Transverse colon (tissue), 4 donors: ENCODE results near the gene C2CD4C. TPM values are rescaled to one million over a fixed set of nuclear protein-coding genes. Genes with fewer than 3 reads are reported as not detected.

Experiments used
- DNase-seq: peaks from one replicate; pipeline ENCODE4 v3.0.0-alpha.2; 2019
- H3K27ac ChIP-seq, 4 donors: fragments of 200-600 bp; sonication (generic); 2 replicates each; pipeline ENCODE4 v1.5.1; 2016 to 2018; ENCODE audit warnings: inconsistent platforms in 4 of 4
- H3K27me3 ChIP-seq: fragments of 200-600 bp; sonication (generic); 2 replicates; pipeline ENCODE4 v1.5.1; 2017; ENCODE audit warnings: inconsistent platforms
- H3K36me3 ChIP-seq, 4 donors: fragments of 200-600 bp; sonication (generic); 2 replicates each; pipeline ENCODE4 v1.5.1; 2017 to 2019; ENCODE audit warnings: inconsistent platforms in 4 of 4
- H3K4me1 ChIP-seq, 4 donors: fragments of 200-600 bp; sonication (generic); 2 replicates each; pipeline ENCODE4 v1.5.1; 2017 to 2020; ENCODE audit warnings: inconsistent platforms in 4 of 4
- H3K4me3 ChIP-seq, 4 donors: fragments of 200-600 bp; sonication (generic); 1 replicate in 1 of 4; 2 replicates in 3 of 4; pipeline versions ENCODE4 v1.5.1 to v1.6.1; 2017 to 2019; ENCODE audit warnings: inconsistent platforms in 4 of 4
- H3K9me3 ChIP-seq, 2 donors: fragments of 200-600 bp; sonication (generic); 2 replicates each; pipeline ENCODE4 v1.5.1; 2017 to 2019; ENCODE audit warnings: inconsistent platforms in 2 of 2
- EP300 ChIP-seq: sonication (generic); formaldehyde crosslinking; IDR thresholded peaks from one replicate; pipeline ENCODE4 v1.6.1; 2017; ENCODE audit warnings: antibody characterized with exemption, low read depth
- POLR2A ChIP-seq: fragments of 450-650 bp; IDR thresholded peaks from one replicate; pipeline ENCODE4 v1.6.1; 2016; ENCODE audit warnings: antibody characterized with exemption, mild to moderate bottlenecking, moderate library complexity
- POLR2AphosphoS5 ChIP-seq, 3 donors: sonication (generic); formaldehyde crosslinking; IDR thresholded peaks; one replicate each; pipeline ENCODE4 v1.6.1; 2016; ENCODE audit warnings: antibody characterized with exemption in 3 of 3
- WGBS, 2 donors: methylation state at CpG; one replicate each; pipeline ENCODE4 v1.1.5; 2018; ENCODE audit warnings: low coverage in 1 of 2; 5-methylcytosine and 5-hydroxymethylcytosine counted together
- in situ Hi-C, 4 donors: fragments of 200-750 bp; cut with MboI; loops; one replicate each; pipeline versions ENCODE4 v1.15.0 to v1.15.1; 2017; ENCODE audit warnings: low sequenced_read_pairs in 3 of 4, low pct_ligation_motif_present in 1 of 4, low pct_unique_long_range_greater_than_20kb in 1 of 4
- intact Hi-C: fragments of 100-400 bp; cut with DNase I; formaldehyde crosslinking; loops from one replicate; pipeline ENCODE4 v1.15.1; 2023; ENCODE audit warnings: low total_unique reads
- total RNA-seq, 4 donors: library from RNA; depleted of rRNA; stranded (reverse); fragments of >200 nt; gene quantifications; one replicate each; pipeline ENCODE4 v1.1.0, GENCODE V29; 2016
- TF ChIP-seq, protein P1 (sequence below), 5 experiments: fragments of 200-600 bp in 3 of 5; fragments of 450-650 bp in 2 of 5; sonication (generic) in 3 of 5; IDR thresholded peaks; 1 replicate in 2 of 5; 2 replicates in 3 of 5; pipeline ENCODE4 v1.5.1; 2016 to 2017; ENCODE audit warnings: antibody characterized with exemption in 5 of 5, inconsistent platforms in 3 of 5, mild to moderate bottlenecking in 2 of 5, moderate library complexity in 1 of 5

Gene C2CD4C
- total RNA-seq, 4 donors from 2014 or later: 0.55 to 0.79 TPM; not detected in 2

DNA sequence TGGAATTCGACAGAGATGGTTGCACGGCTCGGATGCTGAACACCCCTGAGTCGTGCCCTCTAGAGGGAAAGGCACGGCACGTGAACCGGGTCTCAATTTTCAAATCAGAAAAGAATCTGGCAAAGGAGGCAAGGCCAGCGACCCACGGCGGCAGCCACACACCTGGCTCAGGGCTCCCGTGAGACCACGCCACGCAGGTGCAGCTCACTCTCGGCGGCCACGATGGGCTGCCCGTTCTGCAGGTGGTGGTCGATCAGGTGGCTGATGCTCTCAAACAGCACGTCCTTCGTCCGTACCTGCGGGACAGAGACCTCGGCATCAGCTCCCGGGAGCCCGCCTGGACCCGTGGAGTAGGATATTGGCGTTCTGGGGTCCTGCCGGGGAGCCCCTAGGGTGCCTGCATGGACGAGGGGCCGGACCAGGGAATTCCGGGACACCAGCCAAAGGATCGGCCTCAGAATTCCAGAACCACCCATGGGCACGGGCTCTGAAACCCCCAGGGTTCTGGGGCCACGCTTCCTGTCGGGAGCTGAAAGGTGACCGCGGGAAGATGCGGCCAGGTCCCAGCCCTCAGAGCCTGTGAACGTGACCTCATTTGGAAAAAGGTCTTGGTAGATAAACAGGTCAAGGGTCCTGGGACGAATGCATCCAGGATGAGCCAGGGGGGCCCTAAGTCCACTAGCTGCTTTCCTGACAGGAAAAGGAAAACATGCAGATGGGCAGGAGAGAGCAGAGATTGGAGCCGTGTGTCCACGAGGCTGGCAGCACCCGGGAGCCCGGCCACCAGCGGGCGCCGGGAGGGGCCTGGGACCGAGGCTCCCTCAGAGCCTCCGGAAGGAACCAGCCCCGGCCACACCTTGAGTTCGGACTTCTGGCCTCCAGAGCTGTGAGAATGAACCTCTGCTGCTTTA, 10.1 kb upstream of the C2CD4C start:
- no peaks in the 10 kb centered on the region for H3K27me3 ChIP-seq
- no peak overlapping the region for H3K27ac ChIP-seq
- WGBS, 2 donors: 81% methylated on average over 51 of the region's 51 CpGs; no CpG with 5 or more reads in 1 of the 2 donors
- H3K4me1 ChIP-seq: no peaks in the 10 kb centered on the region
- intact Hi-C loops (no loop called here), in situ Hi-C loops (no loop called here)
- no peak for DNase-seq
- no peak overlapping the region for H3K4me3 ChIP-seq
- no peaks in the 10 kb centered on the region for H3K9me3 ChIP-seq
- TF ChIP-seq, protein P1, sequence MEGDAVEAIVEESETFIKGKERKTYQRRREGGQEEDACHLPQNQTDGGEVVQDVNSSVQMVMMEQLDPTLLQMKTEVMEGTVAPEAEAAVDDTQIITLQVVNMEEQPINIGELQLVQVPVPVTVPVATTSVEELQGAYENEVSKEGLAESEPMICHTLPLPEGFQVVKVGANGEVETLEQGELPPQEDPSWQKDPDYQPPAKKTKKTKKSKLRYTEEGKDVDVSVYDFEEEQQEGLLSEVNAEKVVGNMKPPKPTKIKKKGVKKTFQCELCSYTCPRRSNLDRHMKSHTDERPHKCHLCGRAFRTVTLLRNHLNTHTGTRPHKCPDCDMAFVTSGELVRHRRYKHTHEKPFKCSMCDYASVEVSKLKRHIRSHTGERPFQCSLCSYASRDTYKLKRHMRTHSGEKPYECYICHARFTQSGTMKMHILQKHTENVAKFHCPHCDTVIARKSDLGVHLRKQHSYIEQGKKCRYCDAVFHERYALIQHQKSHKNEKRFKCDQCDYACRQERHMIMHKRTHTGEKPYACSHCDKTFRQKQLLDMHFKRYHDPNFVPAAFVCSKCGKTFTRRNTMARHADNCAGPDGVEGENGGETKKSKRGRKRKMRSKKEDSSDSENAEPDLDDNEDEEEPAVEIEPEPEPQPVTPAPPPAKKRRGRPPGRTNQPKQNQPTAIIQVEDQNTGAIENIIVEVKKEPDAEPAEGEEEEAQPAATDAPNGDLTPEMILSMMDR (IDR thresholded peaks at IDR 0.05): no peak
- TF ChIP-seq POLR2A (no peak), POLR2AphosphoS5 (IDR thresholded peaks at IDR 0.05) (no peak), EP300 (no peak)
- no peaks in the 10 kb centered on the region for H3K36me3 ChIP-seq

DNA sequence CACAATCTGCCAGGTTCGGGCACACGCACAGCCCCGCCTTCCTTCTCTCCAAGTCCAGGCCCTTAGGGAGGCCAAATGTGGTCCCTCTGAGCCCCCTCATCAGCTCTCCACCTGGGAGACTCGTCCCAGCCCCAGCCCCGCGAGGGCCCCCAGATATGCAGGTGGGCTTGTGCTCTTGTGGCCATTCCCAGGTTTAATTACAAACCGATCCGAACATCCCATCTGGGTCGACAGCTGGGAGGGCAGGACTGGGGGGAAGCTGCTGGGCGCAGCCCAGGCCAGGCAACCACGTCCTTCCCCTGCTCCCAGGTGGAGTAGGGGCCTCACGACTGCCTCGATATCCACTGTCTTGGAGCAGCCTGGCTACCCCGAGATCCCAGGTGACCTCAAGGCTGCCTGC, 7.5 kb upstream of the C2CD4C start:
- H3K27ac ChIP-seq: no peak overlapping the region
- no peak for DNase-seq
- TF ChIP-seq POLR2AphosphoS5 (IDR thresholded peaks at IDR 0.05) (no peak), EP300 (no peak), POLR2A (no peak)
- TF ChIP-seq, protein P1 (IDR thresholded peaks at IDR 0.05): no peak
- peaks cover 16% of the 10 kb centered on the region for H3K27me3 ChIP-seq
- no peak overlapping the region for H3K4me3 ChIP-seq
- H3K36me3 ChIP-seq: no peaks in the 10 kb centered on the region
- in situ Hi-C loops: no loop called here
- WGBS, 2 donors: 90% methylated on average over 14 of the region's 14 CpGs; no CpG with 5 or more reads in 1 of the 2 donors
- intact Hi-C loops: no loop called here
- H3K4me1 ChIP-seq: no peaks in the 10 kb centered on the region
- no peaks in the 10 kb centered on the region for H3K9me3 ChIP-seq

DNA sequence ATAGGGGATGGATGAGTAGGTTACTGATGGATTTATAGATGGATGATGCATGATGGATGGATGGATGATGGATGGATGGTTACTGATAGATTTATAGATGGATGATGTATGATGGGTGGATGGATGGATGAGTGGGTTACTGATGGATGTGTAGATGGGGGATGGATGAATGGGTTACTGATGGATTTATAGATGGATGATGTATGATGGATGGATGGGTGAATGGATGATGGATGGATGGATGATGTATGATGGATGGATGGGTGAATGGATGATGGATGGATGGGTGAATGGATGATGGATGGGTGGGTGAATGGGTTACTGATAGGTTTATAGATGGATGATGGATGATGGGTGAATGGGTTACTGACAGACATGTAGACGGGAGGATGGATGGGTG, 6.3 kb upstream of the C2CD4C start:
- intact Hi-C loops: no loop called here
- TF ChIP-seq, protein P1 (IDR thresholded peaks at IDR 0.05): no peak
- no peak for TF ChIP-seq EP300
- TF ChIP-seq POLR2AphosphoS5 (IDR thresholded peaks at IDR 0.05): no peak
- no peak for TF ChIP-seq POLR2A
- Histone ChIP-seq H3K27ac (no peak overlapping the region), H3K4me1 (no peaks in the 10 kb centered on the region), H3K9me3 (no peaks in the 10 kb centered on the region), H3K4me3 (no peak overlapping the region), H3K27me3 (peaks cover 23% of the 10 kb centered on the region), H3K36me3 (no peaks in the 10 kb centered on the region)
- in situ Hi-C loops: no loop called here
- DNase-seq: no peak
- WGBS, 2 donors: 88 to 90% methylated on average over 1 of the region's 1 CpG

DNA sequence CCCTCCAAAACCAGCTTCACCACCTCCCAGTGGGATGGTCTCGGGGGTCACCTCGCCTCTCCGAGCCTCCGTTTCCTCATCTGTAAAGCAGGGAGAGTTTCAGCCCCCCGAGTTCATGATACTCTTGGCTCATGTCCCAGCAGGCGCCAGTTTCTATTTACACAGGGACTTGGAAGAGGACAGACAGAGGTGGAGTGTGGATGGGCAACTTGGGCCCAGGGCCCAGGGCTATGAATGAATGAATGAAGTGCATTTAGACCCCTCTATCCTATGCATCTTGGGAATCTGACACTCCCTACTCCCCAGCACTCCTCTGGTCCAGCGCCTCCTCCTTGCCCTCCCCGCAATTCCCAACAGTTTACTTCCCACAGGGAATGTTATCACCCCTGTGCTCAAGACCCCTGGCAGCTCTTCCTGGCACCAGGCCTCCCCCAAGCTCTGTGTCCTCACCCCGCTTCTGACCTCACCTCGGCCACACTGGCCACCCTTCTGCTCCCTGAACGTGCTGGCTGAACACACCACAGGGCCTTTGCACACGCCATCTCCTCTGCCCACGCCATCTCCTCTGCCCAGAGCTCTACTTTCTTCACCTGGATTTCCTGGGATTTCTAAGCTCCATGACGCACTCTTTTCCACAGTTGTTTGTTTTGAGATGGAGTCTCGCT, 4.9 kb upstream of the C2CD4C start:
- Histone ChIP-seq H3K27ac (no peak overlapping the region), H3K36me3 (no peaks in the 10 kb centered on the region), H3K4me3 (no peak overlapping the region), H3K9me3 (no peaks in the 10 kb centered on the region), H3K27me3 (peaks cover 37% of the 10 kb centered on the region), H3K4me1 (peaks cover 7 to 14% (median 11%) of the 10 kb centered on the region in 4 donors)
- DNase-seq: no peak
- in situ Hi-C loops: no loop called here
- intact Hi-C loops: no loop called here
- 71 to 93% methylated on average over 7 to 15 of the region's 15 CpGs for WGBS, 2 donors
- TF ChIP-seq, protein P1 (IDR thresholded peaks at IDR 0.05): no peak
- TF ChIP-seq EP300: no peak
- no peak for TF ChIP-seq POLR2A
- TF ChIP-seq POLR2AphosphoS5 (IDR thresholded peaks at IDR 0.05): no peak
